DOHH2 (cell line): ENCODE data around the gene GRIA3.

Experiments used
- EZH2phosphoT487 ChIP-seq: fragments of 200-600 bp; sonication (generic); IDR thresholded peaks from 2 replicates; pipeline ENCODE4 v1.6.1; 2017; ENCODE audit warnings: borderline replicate concordance, mild to moderate bottlenecking, antibody characterized with exemption, low read length, moderate library complexity, mixed read lengths
- TF ChIP-seq, protein P1 (sequence below): fragments of 200-600 bp; sonication (generic); IDR thresholded peaks from one replicate; pipeline ENCODE4 v1.5.1; 2014; ENCODE audit warnings: antibody characterized with exemption, mild to moderate bottlenecking, low read depth, low read length; ENCODE audit not compliant: poor library complexity, severe bottlenecking

DNA sequence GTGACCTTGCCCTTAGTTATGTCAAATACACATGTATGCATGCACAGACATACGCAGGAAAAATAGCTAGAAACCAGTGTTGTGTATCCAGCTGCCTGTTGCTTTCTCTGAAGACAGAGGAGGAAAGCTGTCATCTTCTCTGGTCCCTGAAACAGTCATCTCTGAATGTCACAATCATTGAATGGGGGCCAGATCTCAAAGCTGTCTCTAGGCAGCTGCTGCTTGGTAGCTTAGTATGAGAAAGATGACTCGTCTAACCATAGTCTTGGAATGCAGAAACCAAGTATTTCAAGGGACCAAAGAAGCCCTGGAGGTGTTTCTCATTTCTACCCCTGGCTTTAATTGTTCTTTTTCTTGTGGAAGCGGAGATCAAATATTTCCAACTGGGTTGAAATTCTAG lies 4.0 kb downstream of the GRIA3 start:
- TF ChIP-seq, protein P1, sequence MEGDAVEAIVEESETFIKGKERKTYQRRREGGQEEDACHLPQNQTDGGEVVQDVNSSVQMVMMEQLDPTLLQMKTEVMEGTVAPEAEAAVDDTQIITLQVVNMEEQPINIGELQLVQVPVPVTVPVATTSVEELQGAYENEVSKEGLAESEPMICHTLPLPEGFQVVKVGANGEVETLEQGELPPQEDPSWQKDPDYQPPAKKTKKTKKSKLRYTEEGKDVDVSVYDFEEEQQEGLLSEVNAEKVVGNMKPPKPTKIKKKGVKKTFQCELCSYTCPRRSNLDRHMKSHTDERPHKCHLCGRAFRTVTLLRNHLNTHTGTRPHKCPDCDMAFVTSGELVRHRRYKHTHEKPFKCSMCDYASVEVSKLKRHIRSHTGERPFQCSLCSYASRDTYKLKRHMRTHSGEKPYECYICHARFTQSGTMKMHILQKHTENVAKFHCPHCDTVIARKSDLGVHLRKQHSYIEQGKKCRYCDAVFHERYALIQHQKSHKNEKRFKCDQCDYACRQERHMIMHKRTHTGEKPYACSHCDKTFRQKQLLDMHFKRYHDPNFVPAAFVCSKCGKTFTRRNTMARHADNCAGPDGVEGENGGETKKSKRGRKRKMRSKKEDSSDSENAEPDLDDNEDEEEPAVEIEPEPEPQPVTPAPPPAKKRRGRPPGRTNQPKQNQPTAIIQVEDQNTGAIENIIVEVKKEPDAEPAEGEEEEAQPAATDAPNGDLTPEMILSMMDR = no peak
- TF ChIP-seq EZH2phosphoT487 = no peak
